Activated naive CD4-positive, alpha-beta T cell treated with anti-CD3 and anti-CD28 coated beads for 36 hours (primary cell): Measurements from ENCODE around the gene PANK2. TPM values are rescaled to one million over a fixed set of nuclear protein-coding genes. Genes with fewer than 3 reads are reported as not detected.

Source experiments
- CTCF ChIA-PET: fragments of 350-600 bp; sonication (Branson Sonifier 250); formaldehyde crosslinking; loops from one replicate; lab custom pipeline; 2021; ENCODE audit warnings: antibody characterized with exemption; lab: Charles Lee
- DNase-seq: peaks from one replicate; pipeline ENCODE4 v3.0.0-alpha.2; 2020
- H3K27ac Mint-ChIP-seq: one replicate; pipeline ENCODE4 v1.8.0; 2021; ENCODE audit warnings: mild to moderate bottlenecking, mixed read lengths
- H3K27me3 Mint-ChIP-seq: one replicate; pipeline ENCODE4 v1.8.0; 2021; ENCODE audit warnings: low read depth, mixed read lengths
- H3K36me3 Mint-ChIP-seq: one replicate; pipeline ENCODE4 v1.8.0; 2021; ENCODE audit warnings: low read depth, mixed read lengths
- H3K4me1 Mint-ChIP-seq: one replicate; pipeline ENCODE4 v1.8.0; 2021; ENCODE audit warnings: low read depth, mixed read lengths
- H3K4me3 Mint-ChIP-seq: one replicate; pipeline ENCODE4 v1.8.0; 2021; ENCODE audit warnings: mild to moderate bottlenecking, moderate library complexity, mixed read lengths
- H3K9me3 Mint-ChIP-seq: one replicate; pipeline ENCODE4 v1.8.0; 2021; ENCODE audit warnings: mixed read lengths
- intact Hi-C: fragments of 100-400 bp; cut with micrococcal nuclease; formaldehyde crosslinking; loops from one replicate; pipeline ENCODE4 v1.15.1; 2023
- total RNA-seq, 2 experiments: library from RNA; stranded (reverse); gene quantifications; one replicate each; pipeline ENCODE4 v1.2.3, GENCODE V29; 2021

The PANK2 gene
- total RNA-seq, 2 experiments from 2014 or later, result 39.8 to 44.7 TPM

GRCh38 chr20:3858689-3859088 is 30.5 kb upstream of the PANK2 start:
- H3K4me1 Mint-ChIP-seq, result peaks cover 6% of the 10 kb centered on the region
- H3K27ac Mint-ChIP-seq, result no peak overlapping the region
- intact Hi-C loops, result no loop called here
- H3K27me3 Mint-ChIP-seq, result no peaks in the 10 kb centered on the region
- peaks cover 44% of the 10 kb centered on the region for H3K36me3 Mint-ChIP-seq
- H3K9me3 Mint-ChIP-seq, result no peaks in the 10 kb centered on the region
- DNase-seq, result no peak
- no peak overlapping the region for H3K4me3 Mint-ChIP-seq
- CTCF ChIA-PET, result interaction anchor here (0.6 kb wide), 1 partner anchor 82 kb away, joined by 3 read pairs; no protein-coding TSS in a partner anchor

- no peak overlapping the region for H3K4me3 Mint-ChIP-seq
- H3K36me3 Mint-ChIP-seq, result peaks cover 36% of the 10 kb centered on the region
- intact Hi-C loops, result no loop called here
- no peak for DNase-seq
- no peak overlapping the region for H3K27ac Mint-ChIP-seq
- no peaks in the 10 kb centered on the region for H3K4me1 Mint-ChIP-seq
- H3K27me3 Mint-ChIP-seq, result no peaks in the 10 kb centered on the region
- no peaks in the 10 kb centered on the region for H3K9me3 Mint-ChIP-seq
- CTCF ChIA-PET, result no interaction called here
Observed at GRCh38 chr20:3861191-3861590, 28.0 kb upstream of the PANK2 start.

GRCh38 chr20:3862333-3862732 is 26.9 kb upstream of the PANK2 start:
- DNase-seq, result no peak
- Mint-ChIP-seq H3K4me3 (no peak overlapping the region), H3K9me3 (no peaks in the 10 kb centered on the region), H3K36me3 (peaks cover 33% of the 10 kb centered on the region), H3K27me3 (no peaks in the 10 kb centered on the region), H3K27ac (no peak overlapping the region), H3K4me1 (no peaks in the 10 kb centered on the region)
- CTCF ChIA-PET, result no interaction called here
- intact Hi-C loops, result no loop called here

- Mint-ChIP-seq H3K4me3 (no peak overlapping the region), H3K36me3 (peaks cover 28% of the 10 kb centered on the region), H3K27me3 (no peaks in the 10 kb centered on the region), H3K27ac (no peak overlapping the region), H3K4me1 (no peaks in the 10 kb centered on the region), H3K9me3 (no peaks in the 10 kb centered on the region)
- CTCF ChIA-PET, result no interaction called here
- no peak for DNase-seq
- intact Hi-C loops, result no loop called here
Observed at GRCh38 chr20:3863317-3863716, 25.9 kb upstream of the PANK2 start.

GRCh38 chr20:3864518-3864917 is 24.7 kb upstream of the PANK2 start:
- H3K9me3 Mint-ChIP-seq, result no peaks in the 10 kb centered on the region
- H3K4me3 Mint-ChIP-seq, result no peak overlapping the region
- peaks cover 26% of the 10 kb centered on the region for H3K36me3 Mint-ChIP-seq
- H3K27ac Mint-ChIP-seq, result no peak overlapping the region
- CTCF ChIA-PET, result no interaction called here
- no peaks in the 10 kb centered on the region for H3K4me1 Mint-ChIP-seq
- no peaks in the 10 kb centered on the region for H3K27me3 Mint-ChIP-seq
- no peak for DNase-seq
- intact Hi-C loops, result no loop called here

GRCh38 chr20:3865152-3865886 is 23.9 kb upstream of the PANK2 start:
- CTCF ChIA-PET, result no interaction called here
- DNase-seq, result no peak
- no peaks in the 10 kb centered on the region for H3K4me1 Mint-ChIP-seq
- intact Hi-C loops, result no loop called here
- H3K9me3 Mint-ChIP-seq, result no peaks in the 10 kb centered on the region
- H3K27ac Mint-ChIP-seq, result no peak overlapping the region
- H3K36me3 Mint-ChIP-seq, result peaks cover 26% of the 10 kb centered on the region
- no peak overlapping the region for H3K4me3 Mint-ChIP-seq
- no peaks in the 10 kb centered on the region for H3K27me3 Mint-ChIP-seq

- H3K4me3 Mint-ChIP-seq, result no peak overlapping the region
- no peaks in the 10 kb centered on the region for H3K9me3 Mint-ChIP-seq
- DNase-seq, result no peak
- H3K4me1 Mint-ChIP-seq, result no peaks in the 10 kb centered on the region
- H3K27me3 Mint-ChIP-seq, result no peaks in the 10 kb centered on the region
- CTCF ChIA-PET, result no interaction called here
- no peak overlapping the region for H3K27ac Mint-ChIP-seq
- H3K36me3 Mint-ChIP-seq, result peaks cover 28% of the 10 kb centered on the region
- intact Hi-C loops, result no loop called here
Observed at GRCh38 chr20:3865887-3866407, 23.2 kb upstream of the PANK2 start.

- no peaks in the 10 kb centered on the region for H3K27me3 Mint-ChIP-seq
- no peaks in the 10 kb centered on the region for H3K4me1 Mint-ChIP-seq
- peak overlapping the region; percentile 30 for H3K27ac Mint-ChIP-seq
- intact Hi-C loops, result no loop called here
- no peak for DNase-seq
- CTCF ChIA-PET, result interaction anchor here (0.9 kb wide), 1 partner anchor 12 kb away, joined by 4 read pairs; no protein-coding TSS in a partner anchor
- H3K36me3 Mint-ChIP-seq, result peaks cover 23% of the 10 kb centered on the region
- H3K9me3 Mint-ChIP-seq, result no peaks in the 10 kb centered on the region
- no peak overlapping the region for H3K4me3 Mint-ChIP-seq
Observed at GRCh38 chr20:3866464-3866863, 22.7 kb upstream of the PANK2 start.

GRCh38 chr20:3867802-3868201 is 21.4 kb upstream of the PANK2 start:
- H3K4me1 Mint-ChIP-seq, result no peaks in the 10 kb centered on the region
- intact Hi-C loops, result no loop called here
- no peaks in the 10 kb centered on the region for H3K9me3 Mint-ChIP-seq
- no peak for DNase-seq
- CTCF ChIA-PET, result no interaction called here
- no peaks in the 10 kb centered on the region for H3K27me3 Mint-ChIP-seq
- H3K36me3 Mint-ChIP-seq, result peaks cover 12% of the 10 kb centered on the region
- H3K27ac Mint-ChIP-seq, result no peak overlapping the region
- H3K4me3 Mint-ChIP-seq, result no peak overlapping the region

GRCh38 chr20:3869839-3870634 is 19.1 kb upstream of the PANK2 start:
- H3K27ac Mint-ChIP-seq, result no peak overlapping the region
- CTCF ChIA-PET, result interaction anchor here (0.6 to 1.1 kb wide), 2 partner anchors 33 to 84 kb away, joined by 3 to 6 read pairs; partner anchors contain the start of gene CENPB
- H3K27me3 Mint-ChIP-seq, result no peaks in the 10 kb centered on the region
- no peak for DNase-seq
- no peaks in the 10 kb centered on the region for H3K9me3 Mint-ChIP-seq
- peaks cover 19% of the 10 kb centered on the region for H3K36me3 Mint-ChIP-seq
- intact Hi-C loops, result no loop called here
- H3K4me1 Mint-ChIP-seq, result peaks cover 2% of the 10 kb centered on the region
- no peak overlapping the region for H3K4me3 Mint-ChIP-seq

- Mint-ChIP-seq H3K4me3 (no peak overlapping the region), H3K27me3 (no peaks in the 10 kb centered on the region), H3K9me3 (no peaks in the 10 kb centered on the region), H3K27ac (no peak overlapping the region), H3K36me3 (peaks cover 19% of the 10 kb centered on the region), H3K4me1 (peaks cover 7% of the 10 kb centered on the region)
- intact Hi-C loops, result no loop called here
- DNase-seq, result no peak
- CTCF ChIA-PET, result interaction anchor here (0.6 kb wide), 1 partner anchor 138 kb away, joined by 3 read pairs; no protein-coding TSS in a partner anchor
Observed at GRCh38 chr20:3871550-3872265, 17.5 kb upstream of the PANK2 start.

- CTCF ChIA-PET, result interaction anchor here (0.8 kb wide), 1 partner anchor 18 kb away, joined by 3 read pairs; no protein-coding TSS in a partner anchor
- no peaks in the 10 kb centered on the region for H3K9me3 Mint-ChIP-seq
- peaks cover 19% of the 10 kb centered on the region for H3K36me3 Mint-ChIP-seq
- intact Hi-C loops, result no loop called here
- H3K27me3 Mint-ChIP-seq, result no peaks in the 10 kb centered on the region
- no peak overlapping the region for H3K27ac Mint-ChIP-seq
- no peak overlapping the region for H3K4me3 Mint-ChIP-seq
- H3K4me1 Mint-ChIP-seq, result peaks cover 7% of the 10 kb centered on the region
- DNase-seq, result no peak
Observed at GRCh38 chr20:3873507-3873906, 15.7 kb upstream of the PANK2 start.
